ENCODE data around the gene RHPN2.

GRCh38 chr19:32971012-32971595 lies 93.6 kb downstream of the RHPN2 start:
- TF ChIP-seq, protein P1, sequence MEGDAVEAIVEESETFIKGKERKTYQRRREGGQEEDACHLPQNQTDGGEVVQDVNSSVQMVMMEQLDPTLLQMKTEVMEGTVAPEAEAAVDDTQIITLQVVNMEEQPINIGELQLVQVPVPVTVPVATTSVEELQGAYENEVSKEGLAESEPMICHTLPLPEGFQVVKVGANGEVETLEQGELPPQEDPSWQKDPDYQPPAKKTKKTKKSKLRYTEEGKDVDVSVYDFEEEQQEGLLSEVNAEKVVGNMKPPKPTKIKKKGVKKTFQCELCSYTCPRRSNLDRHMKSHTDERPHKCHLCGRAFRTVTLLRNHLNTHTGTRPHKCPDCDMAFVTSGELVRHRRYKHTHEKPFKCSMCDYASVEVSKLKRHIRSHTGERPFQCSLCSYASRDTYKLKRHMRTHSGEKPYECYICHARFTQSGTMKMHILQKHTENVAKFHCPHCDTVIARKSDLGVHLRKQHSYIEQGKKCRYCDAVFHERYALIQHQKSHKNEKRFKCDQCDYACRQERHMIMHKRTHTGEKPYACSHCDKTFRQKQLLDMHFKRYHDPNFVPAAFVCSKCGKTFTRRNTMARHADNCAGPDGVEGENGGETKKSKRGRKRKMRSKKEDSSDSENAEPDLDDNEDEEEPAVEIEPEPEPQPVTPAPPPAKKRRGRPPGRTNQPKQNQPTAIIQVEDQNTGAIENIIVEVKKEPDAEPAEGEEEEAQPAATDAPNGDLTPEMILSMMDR (conservative IDR thresholded peaks at IDR 0.05; ENCODE audit: low read length), result no peak
- TF ChIP-seq EZH2phosphoT487 (IDR thresholded peaks at IDR 0.05; ENCODE audit: borderline replicate concordance, low read depth, low read length), result no peak
